Cardiac fibroblast (primary cell): ENCODE data around the gene CNN2.

Experiments
- DNase-seq, 2 donors: peaks; one replicate each; pipeline versions ENCODE4 v3.0.0 to v3.0.0-alpha.2; 2010; ENCODE audit warnings: low read depth in 2 of 2
- H3K4me3 ChIP-seq, 2 donors: replicated peaks in 1 of 2; 1 replicate in 1 of 2; 2 replicates in 1 of 2; pipeline ENCODE4 v1.5.1; 2011; ENCODE audit warnings: low read depth in 2 of 2, low read length in 2 of 2, mild to moderate bottlenecking in 2 of 2, moderate library complexity in 1 of 2
- TF ChIP-seq, protein P1 (sequence below): IDR thresholded peaks from one replicate; pipeline ENCODE4 v1.5.1; 2011; ENCODE audit warnings: low read depth, mild to moderate bottlenecking, low read length, inconsistent platforms

The CNN2 gene

DNA sequence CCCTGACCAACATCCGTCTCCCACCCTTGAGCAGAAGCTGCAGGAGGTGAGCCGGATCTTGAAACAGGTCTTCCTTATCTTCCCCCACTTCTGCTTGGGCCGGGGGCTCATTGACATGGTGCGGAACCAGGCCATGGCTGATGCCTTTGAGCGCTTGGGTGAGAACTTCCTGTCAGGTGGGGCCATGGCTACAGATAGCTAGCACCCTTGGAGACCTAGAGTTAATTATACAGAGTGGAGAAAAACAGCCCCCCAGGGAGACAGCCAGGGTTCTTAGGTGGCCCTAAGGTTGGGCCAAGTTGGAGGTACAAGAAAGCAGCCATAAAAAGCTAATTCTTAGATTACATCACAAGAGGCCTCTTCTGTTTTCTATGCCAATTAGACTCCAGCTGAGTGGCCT is 31.7 kb downstream of the CNN2 start:
- H3K4me3 ChIP-seq: no peak overlapping the region
- TF ChIP-seq, protein P1, sequence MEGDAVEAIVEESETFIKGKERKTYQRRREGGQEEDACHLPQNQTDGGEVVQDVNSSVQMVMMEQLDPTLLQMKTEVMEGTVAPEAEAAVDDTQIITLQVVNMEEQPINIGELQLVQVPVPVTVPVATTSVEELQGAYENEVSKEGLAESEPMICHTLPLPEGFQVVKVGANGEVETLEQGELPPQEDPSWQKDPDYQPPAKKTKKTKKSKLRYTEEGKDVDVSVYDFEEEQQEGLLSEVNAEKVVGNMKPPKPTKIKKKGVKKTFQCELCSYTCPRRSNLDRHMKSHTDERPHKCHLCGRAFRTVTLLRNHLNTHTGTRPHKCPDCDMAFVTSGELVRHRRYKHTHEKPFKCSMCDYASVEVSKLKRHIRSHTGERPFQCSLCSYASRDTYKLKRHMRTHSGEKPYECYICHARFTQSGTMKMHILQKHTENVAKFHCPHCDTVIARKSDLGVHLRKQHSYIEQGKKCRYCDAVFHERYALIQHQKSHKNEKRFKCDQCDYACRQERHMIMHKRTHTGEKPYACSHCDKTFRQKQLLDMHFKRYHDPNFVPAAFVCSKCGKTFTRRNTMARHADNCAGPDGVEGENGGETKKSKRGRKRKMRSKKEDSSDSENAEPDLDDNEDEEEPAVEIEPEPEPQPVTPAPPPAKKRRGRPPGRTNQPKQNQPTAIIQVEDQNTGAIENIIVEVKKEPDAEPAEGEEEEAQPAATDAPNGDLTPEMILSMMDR: no peak
- no peak for DNase-seq

DNA sequence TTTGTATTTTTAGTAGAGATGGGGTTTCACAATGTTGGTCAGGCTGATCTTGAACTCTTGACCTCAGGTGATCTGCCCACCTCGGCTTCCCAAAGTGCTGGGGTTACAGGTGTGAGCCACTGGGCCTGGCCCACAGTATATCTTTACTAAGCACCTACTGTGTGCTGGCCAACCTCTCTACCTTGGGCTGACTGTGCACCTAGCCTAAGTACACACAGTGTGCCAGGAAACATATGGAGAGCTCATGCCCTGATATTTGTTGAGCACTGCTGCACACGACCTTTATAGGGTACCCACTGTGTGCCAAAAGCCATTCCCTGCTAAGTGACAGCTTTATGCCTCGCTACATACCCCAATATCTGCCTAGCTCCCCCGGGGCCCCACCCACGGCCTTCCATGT is 34.3 kb downstream of the CNN2 start:
- H3K4me3 ChIP-seq: no peak overlapping the region
- no peak for DNase-seq
- TF ChIP-seq, protein P1: no peak

DNA sequence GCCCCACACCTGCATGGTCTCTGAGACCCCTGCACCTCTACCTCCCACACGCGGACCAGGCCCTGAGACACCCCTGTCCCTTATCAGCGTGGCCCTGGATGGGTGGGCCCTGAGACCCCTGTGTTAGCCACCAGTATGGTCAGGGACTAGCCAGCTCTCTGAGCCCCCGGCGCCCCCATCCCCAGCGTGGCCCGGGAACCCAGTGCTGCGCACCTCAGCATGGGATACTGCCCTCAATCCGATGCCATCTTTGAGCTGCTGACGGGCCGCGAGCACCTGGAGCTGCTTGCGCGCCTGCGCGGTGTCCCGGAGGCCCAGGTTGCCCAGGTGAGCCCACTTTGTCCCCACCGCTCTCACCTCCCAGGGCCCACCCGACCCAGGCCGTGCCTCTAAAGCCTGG is 35.6 kb downstream of the CNN2 start:
- no peak for DNase-seq
- TF ChIP-seq, protein P1: no peak
- no peak overlapping the region for H3K4me3 ChIP-seq

DNA sequence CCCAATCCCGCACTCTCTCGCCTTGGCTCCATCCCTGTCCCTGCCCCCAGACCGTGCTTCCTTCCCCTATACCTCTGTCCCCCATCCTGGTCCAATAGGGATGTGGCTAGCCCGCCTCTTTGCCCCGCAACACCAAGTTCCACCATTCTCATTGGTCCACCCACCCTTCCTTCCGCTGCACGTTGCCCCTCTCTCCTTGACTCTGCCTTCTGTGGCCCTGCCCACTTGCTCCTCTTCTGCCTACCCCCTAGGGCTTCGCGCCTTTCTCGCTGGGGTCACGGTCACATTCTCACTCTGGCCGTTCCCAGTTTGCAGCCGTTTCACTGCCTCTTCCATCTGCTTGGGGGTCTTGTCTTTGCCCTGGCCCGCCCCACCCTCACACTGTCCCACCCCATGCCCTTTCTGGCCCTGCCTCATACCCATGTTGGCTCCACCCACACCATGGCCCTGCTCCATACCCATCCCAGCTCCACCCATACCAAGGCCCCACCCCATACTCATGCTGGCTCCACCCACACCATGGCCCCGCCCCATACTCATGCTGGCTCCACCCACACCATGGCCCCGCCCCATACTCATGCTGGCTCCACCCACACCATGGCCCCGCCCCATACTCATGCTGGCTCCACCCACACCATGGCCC is 36.1 kb downstream of the CNN2 start:
- TF ChIP-seq, protein P1: no peak
- DNase-seq: no peak
- H3K4me3 ChIP-seq: no peak overlapping the region

DNA sequence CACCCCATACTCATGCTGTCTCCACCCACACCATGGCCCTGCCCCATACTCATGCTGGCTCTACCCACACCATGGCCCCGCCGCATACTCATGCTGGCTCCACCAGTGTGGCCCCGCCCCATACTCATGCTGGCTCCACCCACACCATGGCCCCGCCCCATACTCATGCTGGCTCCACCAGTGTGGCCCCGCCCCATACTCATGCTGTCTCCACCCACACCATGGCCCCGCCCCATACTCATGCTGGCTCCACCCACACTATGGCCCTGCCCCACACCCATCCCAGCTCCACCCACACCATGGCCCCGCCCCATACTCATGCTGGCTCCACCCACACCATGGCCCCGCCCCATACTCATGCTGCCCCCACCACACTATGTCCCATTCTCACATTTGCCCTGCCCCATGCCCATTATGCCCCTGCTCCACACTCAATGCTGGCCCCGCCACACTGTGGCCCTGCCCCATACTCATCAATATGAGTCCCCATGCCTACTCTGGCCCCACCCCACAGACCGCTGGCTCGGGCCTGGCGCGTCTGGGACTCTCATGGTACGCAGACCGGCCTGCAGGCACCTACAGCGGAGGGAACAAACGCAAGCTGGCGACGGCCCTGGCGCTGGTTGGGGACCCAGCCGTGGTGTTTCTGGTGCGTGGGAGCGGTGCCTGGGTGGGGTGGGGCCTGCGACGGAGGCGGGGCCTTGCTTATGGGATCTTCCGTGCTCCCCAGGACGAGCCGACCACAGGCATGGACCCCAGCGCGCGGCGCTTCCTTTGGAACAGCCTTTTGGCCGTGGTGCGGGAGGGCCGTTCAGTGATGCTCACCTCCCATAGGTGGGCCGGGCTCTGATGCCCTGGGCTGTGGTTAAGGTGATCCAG is 36.9 kb downstream of the CNN2 start:
- no peak overlapping the region for H3K4me3 ChIP-seq
- DNase-seq: no peak
- TF ChIP-seq, protein P1: no peak

DNA sequence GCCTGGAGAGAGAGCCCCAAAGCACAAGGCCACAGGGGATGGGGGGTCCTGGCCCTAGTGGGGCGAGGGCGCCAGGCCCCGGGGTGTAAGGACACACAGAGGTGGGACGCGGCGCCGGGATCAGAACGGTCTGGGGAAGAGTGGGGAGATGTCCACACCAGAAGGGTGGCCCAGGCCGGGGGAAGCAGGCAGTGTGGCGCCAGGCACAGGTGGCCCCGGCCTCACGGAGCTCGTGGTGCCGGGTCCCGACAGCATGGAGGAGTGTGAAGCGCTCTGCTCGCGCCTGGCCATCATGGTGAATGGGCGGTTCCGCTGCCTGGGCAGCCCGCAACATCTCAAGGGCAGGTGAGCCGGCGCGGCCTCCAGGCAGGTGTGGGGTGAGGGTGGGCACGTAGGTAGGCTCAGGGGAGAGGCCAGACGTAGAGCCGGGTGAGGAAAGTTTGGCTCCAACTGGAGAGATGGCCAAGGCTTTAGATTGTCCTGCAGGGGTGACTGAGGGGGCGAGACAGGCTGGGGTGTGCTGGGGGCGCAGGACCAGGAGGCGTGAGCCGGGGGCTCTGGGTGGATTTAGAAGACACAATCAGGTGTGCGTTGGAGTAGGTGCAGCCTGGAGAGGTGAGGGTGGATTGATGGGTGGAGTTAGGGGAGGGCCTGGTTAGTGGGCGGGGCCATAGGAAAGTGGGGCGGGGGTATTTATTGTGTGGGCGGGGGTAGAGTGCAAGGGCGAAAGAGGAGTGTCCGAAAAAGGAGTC is 37.7 kb downstream of the CNN2 start:
- no peak overlapping the region for H3K4me3 ChIP-seq
- TF ChIP-seq, protein P1: no peak
- no peak for DNase-seq
